ENCODE measurements around the gene GNAO1.

The GNAO1 gene

DNA sequence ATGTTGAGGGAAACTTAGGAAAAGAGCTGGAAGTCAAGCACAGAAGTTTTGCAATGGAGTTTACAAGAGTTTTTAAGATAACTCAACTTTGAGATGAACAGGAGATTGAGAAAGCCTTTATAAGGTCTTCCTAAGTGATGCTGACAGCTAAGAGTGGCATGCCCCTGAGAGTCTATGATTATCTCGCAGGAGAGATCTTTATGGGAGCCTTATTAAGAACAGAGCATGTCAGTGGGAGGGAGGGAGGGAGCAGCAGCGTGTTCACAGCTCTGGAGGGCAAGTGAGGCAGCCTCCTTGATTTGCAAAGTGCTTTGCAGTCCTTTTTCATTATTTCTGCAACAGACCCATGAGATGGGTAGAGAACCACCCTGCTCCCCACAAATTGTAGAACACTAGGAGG is 30.7 kb downstream of the GNAO1 start:
- no peak overlapping the region for H3K4me3 ChIP-seq (ENCODE audit: low read depth, low read length)
- H3K9me3 ChIP-seq (ENCODE audit: control insufficient read depth, insufficient read depth, low read depth, low read length): no peaks in the 10 kb centered on the region
- ChIA-PET POLR2A (interaction anchor here (0.6 kb wide), 1 partner anchor 15 kb away, joined by 3 read pairs; no protein-coding TSS in a partner anchor), CTCF (interaction anchor here (0.6 to 1.1 kb wide), 3 partner anchors 14 to 57 kb away, joined by 3 read pairs; no protein-coding TSS in a partner anchor)
- no peak for TF ChIP-seq SP3 (tag by site-specific recombination; IDR thresholded peaks at IDR 0.05)
- no peak for TF ChIP-seq ZNF768 (tag by site-specific recombination; IDR thresholded peaks at IDR 0.05)
- no peak for TF ChIP-seq HOXD13 (CRISPR knock-in tag; IDR thresholded peaks at IDR 0.05; ENCODE audit: borderline replicate concordance)
- TF ChIP-seq, protein P1, sequence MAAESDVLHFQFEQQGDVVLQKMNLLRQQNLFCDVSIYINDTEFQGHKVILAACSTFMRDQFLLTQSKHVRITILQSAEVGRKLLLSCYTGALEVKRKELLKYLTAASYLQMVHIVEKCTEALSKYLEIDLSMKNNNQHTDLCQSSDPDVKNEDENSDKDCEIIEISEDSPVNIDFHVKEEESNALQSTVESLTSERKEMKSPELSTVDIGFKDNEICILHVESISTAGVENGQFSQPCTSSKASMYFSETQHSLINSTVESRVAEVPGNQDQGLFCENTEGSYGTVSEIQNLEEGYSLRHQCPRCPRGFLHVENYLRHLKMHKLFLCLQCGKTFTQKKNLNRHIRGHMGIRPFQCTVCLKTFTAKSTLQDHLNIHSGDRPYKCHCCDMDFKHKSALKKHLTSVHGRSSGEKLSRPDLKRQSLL (tag by site-specific recombination; IDR thresholded peaks at IDR 0.05): no peak
- TF ChIP-seq, protein P2, sequence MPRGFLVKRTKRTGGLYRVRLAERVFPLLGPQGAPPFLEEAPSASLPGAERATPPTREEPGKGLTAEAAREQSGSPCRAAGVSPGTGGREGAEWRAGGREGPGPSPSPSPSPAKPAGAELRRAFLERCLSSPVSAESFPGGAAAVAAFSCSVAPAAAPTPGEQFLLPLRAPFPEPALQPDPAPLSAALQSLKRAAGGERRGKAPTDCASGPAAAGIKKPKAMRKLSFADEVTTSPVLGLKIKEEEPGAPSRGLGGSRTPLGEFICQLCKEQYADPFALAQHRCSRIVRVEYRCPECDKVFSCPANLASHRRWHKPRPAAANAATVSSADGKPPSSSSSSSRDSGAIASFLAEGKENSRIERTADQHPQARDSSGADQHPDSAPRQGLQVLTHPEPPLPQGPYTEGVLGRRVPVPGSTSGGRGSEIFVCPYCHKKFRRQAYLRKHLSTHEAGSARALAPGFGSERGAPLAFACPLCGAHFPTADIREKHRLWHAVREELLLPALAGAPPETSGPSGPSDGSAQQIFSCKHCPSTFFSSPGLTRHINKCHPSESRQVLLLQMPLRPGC (tag by site-specific recombination; IDR thresholded peaks at IDR 0.05): no peak
- no peak for TF ChIP-seq ZNF76 (tag by site-specific recombination; IDR thresholded peaks at IDR 0.05; ENCODE audit: borderline replicate concordance, low read depth)
- TF ChIP-seq ZBTB8A (tag by site-specific recombination; IDR thresholded peaks at IDR 0.05): no peak
- TF ChIP-seq BCL11A (tag by site-specific recombination; IDR thresholded peaks at IDR 0.05; ENCODE audit: low read depth): no peak
- TF ChIP-seq ZSCAN23 (tag by site-specific recombination; IDR thresholded peaks at IDR 0.05): no peak
- TF ChIP-seq ZNF530 (tag by site-specific recombination; IDR thresholded peaks at IDR 0.05; ENCODE audit: low read depth): no peak
- no peaks in the 10 kb centered on the region for H3K4me1 ChIP-seq (ENCODE audit: control insufficient read depth, insufficient read depth, low read length)
- H3K36me3 ChIP-seq (ENCODE audit: control insufficient read depth in 2 of 2, insufficient read depth in 1 of 2, low read length in 2 of 2): no peaks in the 10 kb centered on the region
- H3K27ac ChIP-seq (ENCODE audit: extremely low read depth, low read depth, low read length): no peak overlapping the region

DNA sequence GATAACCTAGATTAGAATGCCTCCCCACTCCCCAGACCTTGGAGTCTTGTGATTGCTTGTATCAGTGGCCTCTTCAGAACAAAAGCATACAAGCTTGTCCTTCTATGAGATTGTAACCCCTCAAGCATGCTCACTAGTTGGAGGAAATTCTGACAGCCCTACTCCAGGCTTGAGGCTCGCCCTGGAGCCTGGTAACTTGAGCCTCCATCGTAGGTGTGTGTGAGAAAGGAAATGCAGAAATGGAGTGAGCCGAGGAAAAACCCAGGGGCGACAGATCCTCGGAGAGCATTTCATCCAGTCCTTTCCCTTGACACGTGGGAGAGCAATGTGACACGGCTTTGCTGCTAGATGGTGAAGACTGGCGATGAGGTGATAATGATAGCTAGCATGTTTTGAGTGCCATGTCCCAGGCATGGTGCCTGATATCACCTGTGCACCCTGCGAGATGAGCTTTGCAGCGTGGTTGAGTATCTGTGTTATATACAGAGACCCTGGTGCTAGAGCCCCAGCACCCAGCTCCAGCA is 31.2 kb downstream of the GNAO1 start:
- Histone ChIP-seq H3K36me3 (ENCODE audit: control insufficient read depth in 2 of 2, insufficient read depth in 1 of 2, low read length in 2 of 2) (no peaks in the 10 kb centered on the region), H3K4me1 (ENCODE audit: control insufficient read depth, insufficient read depth, low read length) (no peaks in the 10 kb centered on the region), H3K27ac (ENCODE audit: extremely low read depth, low read depth, low read length) (no peak overlapping the region), H3K4me3 (ENCODE audit: low read depth, low read length) (no peak overlapping the region), H3K9me3 (ENCODE audit: control insufficient read depth, insufficient read depth, low read depth, low read length) (no peaks in the 10 kb centered on the region)
- TF ChIP-seq ZNF394 (tag by site-specific recombination; IDR thresholded peaks at IDR 0.05; ENCODE audit: borderline replicate concordance): no peak
- TF ChIP-seq, protein P3, sequence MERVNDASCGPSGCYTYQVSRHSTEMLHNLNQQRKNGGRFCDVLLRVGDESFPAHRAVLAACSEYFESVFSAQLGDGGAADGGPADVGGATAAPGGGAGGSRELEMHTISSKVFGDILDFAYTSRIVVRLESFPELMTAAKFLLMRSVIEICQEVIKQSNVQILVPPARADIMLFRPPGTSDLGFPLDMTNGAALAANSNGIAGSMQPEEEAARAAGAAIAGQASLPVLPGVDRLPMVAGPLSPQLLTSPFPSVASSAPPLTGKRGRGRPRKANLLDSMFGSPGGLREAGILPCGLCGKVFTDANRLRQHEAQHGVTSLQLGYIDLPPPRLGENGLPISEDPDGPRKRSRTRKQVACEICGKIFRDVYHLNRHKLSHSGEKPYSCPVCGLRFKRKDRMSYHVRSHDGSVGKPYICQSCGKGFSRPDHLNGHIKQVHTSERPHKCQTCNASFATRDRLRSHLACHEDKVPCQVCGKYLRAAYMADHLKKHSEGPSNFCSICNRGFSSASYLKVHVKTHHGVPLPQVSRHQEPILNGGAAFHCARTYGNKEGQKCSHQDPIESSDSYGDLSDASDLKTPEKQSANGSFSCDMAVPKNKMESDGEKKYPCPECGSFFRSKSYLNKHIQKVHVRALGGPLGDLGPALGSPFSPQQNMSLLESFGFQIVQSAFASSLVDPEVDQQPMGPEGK (tag by site-specific recombination; IDR thresholded peaks at IDR 0.05): no peak
- no peak for TF ChIP-seq ZIC2 (tag by site-specific recombination; IDR thresholded peaks at IDR 0.05)
- no peak for TF ChIP-seq ZNF621 (tag by site-specific recombination; IDR thresholded peaks at IDR 0.05)
- TF ChIP-seq, protein P4, sequence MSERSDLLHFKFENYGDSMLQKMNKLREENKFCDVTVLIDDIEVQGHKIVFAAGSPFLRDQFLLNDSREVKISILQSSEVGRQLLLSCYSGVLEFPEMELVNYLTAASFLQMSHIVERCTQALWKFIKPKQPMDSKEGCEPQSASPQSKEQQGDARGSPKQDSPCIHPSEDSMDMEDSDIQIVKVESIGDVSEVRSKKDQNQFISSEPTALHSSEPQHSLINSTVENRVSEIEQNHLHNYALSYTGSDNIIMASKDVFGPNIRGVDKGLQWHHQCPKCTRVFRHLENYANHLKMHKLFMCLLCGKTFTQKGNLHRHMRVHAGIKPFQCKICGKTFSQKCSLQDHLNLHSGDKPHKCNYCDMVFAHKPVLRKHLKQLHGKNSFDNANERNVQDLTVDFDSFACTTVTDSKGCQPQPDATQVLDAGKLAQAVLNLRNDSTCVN (tag by site-specific recombination; optimal IDR thresholded peaks at IDR 0.05): no peak
- TF ChIP-seq ZFP69B (tag by site-specific recombination; IDR thresholded peaks at IDR 0.05): no peak
- no peak for TF ChIP-seq ZNF184 (tag by site-specific recombination; IDR thresholded peaks at IDR 0.05)
- TF ChIP-seq ZNF555 (tag by site-specific recombination; conservative IDR thresholded peaks at IDR 0.05): no peak
- TF ChIP-seq ZNF501 (tag by site-specific recombination; IDR thresholded peaks at IDR 0.05): no peak
- no peak for TF ChIP-seq ZNF211 (tag by site-specific recombination; IDR thresholded peaks at IDR 0.05; ENCODE audit: low read depth)
- no peak for TF ChIP-seq ZNF521 (tag by site-specific recombination; IDR thresholded peaks at IDR 0.05)
- TF ChIP-seq ZBTB17 (tag by site-specific recombination; IDR thresholded peaks at IDR 0.05): no peak
- no peak for TF ChIP-seq ZNF24 (tag by site-specific recombination; IDR thresholded peaks at IDR 0.05)
- TF ChIP-seq, protein P5, sequence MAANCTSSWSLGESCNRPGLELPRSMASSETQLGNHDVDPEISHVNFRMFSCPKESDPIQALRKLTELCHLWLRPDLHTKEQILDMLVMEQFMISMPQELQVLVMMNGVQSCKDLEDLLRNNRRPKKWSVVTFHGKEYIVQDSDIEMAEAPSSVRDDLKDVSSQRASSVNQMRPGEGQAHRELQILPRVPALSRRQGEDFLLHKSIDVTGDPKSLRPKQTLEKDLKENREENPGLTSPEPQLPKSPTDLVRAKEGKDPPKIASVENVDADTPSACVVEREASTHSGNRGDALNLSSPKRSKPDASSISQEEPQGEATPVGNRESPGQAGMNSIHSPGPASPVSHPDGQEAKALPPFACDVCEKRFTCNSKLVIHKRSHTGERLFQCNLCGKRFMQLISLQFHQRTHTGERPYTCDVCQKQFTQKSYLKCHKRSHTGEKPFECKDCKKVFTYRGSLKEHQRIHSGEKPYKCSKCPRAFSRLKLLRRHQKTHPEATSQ (tag by site-specific recombination; IDR thresholded peaks at IDR 0.05): no peak
- TF ChIP-seq ZNF114 (tag by site-specific recombination; IDR thresholded peaks at IDR 0.05): no peak
- CTCF ChIA-PET: interaction anchor here (0.6 to 1.1 kb wide), 3 partner anchors 13 to 60 kb away, joined by 3 read pairs; no protein-coding TSS in a partner anchor
- POLR2A ChIA-PET: no interaction called here

Measured in HEK293 (cell line).